HG02763 (cell line): ENCODE results near the gene SUSD5.
"Not testable (repeated sequence)": the region's sequence is repeated elsewhere in the genome, so short reads cannot be mapped to it uniquely, and the experiment has no call there.

Experiments
- ATAC-seq: cut with Tn5 transposase; IDR thresholded peaks from one replicate; pipeline ENCODE4 v1.9.1; 2021; ENCODE audit warnings: mild to moderate bottlenecking, moderate library complexity; ENCODE audit not compliant: unreplicated experiment

SUSD5 gene

DNA sequence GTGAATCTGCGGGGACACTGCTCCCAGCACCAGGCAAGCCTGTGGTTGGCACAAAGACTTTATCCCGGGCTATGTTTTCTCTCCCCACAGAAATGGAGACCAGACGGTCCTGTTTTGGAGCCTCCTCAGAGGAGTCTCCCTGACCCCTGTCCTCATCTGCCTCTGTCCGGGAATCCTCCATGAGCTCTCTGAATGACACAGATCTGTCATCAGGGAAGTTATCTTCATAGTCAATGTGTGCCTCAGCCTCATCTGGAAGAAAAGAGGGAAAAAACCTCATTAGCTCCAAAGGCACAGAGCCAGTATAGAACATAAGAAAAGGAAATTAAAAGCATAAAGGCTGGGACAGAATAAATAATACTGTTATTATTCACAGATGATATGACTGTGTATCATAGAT, 64.8 kb downstream of the SUSD5 start:
- no peak for ATAC-seq

DNA sequence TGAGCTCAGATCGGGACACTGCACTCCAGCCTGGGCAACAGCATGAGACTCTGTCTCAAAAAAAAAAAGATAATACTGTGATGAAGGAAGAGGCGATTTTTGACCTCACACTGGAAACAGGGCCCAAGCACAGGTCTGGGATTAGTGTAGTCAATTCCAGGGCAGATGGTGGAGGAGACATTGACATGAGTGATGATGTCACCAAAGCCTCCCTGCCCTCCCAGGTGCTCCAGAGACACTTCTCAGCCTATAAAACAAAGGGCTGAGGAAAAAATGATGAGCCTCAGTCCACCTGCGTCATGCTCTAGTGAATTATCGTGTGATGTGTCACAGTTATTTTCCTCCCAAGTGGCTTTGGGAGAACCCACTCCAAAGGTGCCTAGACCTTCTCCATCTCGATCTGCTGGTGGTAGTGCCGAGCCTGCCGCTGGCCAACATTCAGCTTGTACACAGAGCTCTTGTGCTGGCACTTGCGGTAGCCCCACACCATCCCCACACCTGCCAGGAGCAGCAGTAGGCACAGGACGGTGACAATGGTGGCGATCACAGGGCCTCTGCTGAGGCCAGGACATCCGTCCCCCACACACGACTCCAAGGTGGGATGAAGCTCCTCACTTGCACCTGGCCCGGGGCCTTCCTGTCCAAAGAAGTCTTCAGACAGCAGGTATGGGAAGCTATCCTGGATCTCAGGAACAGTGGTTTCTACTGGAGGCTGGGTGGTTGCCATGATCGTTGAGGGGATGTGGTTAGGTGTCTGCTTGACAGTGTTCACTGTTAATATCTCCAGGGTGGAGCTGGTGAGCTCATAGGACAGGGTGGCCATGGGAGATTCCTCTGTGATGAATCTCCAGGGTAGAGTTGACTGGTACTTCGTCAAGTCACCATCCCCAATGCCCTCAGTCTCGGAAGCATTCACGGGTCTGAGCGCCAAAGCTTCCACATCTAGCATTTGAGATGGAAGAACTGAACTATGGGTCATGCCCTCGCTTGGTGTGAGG, 65.9 kb downstream of the SUSD5 start:
- no peak for ATAC-seq

DNA sequence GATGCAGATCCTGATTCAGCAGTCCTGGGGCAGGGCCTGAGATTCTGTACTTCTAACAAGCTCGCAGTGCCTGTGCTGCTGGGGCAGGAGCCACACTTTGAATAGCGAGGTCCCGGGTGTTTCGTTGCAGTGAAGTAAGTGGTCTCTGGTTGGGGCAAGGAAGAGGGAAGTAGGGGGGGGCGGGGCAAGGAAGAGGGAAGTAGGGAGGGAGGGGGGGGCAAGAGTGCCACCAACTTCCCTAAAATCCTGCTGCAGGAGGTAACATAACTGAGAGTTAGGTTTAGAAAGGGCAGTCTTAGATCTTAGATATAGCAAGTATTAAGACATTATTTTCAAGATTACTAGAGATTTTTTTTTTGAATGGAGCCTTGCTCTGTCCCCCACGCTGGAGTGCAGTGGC, 69.3 kb downstream of the SUSD5 start:
- ATAC-seq = no peak

DNA sequence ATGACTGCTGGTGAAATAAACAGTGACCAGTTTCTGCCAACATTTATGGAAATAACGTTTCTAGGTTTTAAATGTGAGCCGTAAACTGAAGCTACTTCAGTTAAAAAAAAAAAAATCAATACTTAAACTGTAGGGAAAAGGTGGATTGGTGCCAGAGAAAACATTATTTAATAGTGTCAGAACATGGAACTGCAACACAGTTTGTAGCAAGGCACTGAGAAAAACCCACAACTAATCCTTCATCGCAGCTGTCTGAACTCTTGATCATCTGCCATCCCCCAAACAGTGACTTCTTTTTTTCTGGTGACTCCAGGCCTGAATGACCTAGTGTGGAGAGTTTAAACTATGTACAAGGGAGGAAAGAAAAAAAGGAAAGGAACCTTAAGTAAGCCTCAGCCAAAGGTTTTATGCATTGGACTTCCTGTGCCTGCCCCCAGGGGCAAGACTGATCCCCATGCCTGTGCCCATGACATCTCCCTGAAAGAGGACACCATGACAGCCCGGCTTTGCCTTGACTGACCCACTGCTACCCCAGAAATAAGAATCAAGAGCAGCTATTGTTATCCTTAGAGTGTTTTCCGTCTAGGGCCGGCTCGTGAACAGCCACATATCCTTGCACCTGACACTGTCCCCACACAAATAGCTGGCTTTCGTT, 71.7 kb downstream of the SUSD5 start:
- ATAC-seq = no peak

DNA sequence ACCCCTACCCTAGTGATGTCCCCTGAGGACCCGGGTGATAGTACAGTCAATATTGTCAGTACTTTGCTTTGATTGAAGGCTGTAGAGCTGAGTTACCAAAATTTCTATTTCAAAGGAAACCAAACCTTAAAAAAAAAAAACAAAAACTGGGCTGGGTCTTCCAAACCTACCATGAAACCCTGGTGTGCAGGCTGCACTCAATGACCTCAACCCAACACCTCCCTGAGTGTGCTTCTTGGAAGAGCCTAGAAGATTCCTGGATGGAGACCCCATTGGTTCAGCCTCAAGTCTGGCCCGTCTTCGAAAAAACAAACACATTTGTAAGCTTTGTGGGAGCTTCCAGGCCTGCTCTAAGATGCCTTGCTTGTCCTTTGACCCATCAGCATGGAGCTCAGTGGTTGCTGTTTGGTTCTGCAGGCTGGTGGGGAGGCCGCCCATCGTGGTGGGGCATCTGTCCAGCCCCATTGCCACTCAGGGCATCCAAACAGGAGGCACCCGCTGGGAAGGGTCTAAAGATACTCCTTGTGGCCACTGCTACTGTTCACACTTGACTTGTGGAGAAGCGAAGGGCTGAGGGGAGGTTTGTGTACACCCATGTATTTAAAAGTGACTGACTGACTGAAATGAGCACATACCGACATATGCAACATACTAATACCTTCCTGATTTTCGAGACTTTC, 72.6 kb downstream of the SUSD5 start:
- no peak for ATAC-seq

DNA sequence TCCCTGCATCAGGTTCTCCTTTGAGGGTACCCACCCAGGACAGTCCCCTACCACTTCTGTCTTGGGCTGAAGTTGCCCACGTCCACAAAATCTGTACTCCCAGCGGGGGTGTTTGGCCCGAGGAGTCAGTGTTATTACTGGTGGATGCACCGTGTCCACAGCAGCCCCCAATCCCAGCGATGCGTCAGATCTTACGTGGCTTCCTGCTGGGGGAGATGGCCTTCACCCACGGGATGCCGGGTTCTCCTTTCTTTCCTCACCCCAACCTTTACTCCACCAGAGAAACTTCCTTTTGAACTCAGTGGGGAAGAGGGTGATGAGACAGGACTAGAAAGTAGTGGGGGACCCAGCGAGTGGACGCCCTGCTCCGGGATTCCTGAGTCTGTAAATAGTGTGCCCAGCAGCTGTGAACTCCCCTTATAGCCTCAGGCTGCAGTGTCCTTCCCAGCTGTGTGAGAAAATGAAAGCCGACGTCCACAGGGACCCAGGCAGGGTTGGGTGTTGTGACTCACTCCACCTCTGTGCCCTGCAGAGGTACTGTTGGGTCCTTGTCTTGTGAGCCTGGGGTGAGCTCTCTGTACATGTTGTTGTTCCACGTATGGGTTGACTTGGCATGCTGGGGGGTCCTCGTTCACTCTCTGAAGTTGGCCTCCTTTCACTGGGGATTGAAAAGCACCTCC, 73.2 kb downstream of the SUSD5 start:
- no peak for ATAC-seq

DNA sequence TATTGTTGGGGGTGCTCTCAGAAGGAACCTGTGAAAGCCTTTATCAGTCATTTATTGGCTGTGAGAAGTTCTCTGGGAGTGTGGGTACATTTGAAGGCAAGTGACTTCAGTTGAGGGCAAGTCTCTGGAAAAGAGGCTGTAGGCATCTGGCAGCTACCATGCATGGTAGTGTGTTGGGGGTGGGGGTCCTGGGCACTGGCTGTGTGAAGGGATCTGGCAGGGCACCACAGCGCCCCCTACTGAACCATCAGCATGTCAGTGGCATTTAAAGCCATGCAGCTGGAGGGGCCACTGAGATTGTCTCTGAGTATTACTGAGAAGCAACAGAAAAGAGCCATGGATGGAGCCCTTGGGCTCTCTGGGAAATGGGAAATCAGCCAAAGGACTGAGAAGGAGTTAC, 74.2 kb downstream of the SUSD5 start:
- ATAC-seq = no peak

DNA sequence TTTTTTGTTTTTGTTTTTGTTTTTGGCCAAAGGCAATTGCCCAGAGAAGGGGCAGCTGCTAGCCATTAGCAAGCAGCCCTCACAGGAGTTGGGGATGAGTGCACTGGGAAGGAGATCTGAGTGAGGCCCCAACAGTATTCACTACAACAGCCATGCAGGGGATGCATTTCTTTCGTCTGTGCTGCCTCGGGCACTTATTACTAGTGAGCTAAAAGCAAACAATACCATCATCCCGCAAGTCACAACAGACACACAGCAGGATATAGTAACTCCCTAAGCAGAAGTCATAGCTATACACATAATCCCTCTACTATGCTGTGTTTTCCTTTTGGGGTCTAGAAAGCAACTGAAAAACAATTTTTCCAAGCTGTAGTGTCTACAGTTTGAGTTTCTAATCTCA, 77.6 kb downstream of the SUSD5 start:
- ATAC-seq = no peak

DNA sequence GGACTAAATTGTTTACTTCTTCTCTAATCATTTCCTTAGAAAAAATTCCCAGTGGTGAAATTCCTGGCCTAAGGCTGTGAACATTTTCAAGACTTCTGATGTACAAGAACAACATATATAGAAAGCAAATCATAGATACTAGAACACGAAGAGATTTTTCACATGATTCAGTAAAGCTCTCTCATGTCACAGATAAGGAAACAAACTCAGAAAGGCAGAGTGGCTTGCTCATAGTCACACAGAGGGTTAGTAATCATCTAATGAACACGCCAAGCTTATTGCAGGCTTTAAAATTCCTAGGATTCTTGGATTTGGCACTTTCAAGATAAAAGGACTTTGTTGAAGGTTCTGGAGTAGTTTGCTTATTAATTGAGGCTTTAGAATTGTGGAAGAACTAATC, 78.6 kb downstream of the SUSD5 start:
- ATAC-seq = no peak

DNA sequence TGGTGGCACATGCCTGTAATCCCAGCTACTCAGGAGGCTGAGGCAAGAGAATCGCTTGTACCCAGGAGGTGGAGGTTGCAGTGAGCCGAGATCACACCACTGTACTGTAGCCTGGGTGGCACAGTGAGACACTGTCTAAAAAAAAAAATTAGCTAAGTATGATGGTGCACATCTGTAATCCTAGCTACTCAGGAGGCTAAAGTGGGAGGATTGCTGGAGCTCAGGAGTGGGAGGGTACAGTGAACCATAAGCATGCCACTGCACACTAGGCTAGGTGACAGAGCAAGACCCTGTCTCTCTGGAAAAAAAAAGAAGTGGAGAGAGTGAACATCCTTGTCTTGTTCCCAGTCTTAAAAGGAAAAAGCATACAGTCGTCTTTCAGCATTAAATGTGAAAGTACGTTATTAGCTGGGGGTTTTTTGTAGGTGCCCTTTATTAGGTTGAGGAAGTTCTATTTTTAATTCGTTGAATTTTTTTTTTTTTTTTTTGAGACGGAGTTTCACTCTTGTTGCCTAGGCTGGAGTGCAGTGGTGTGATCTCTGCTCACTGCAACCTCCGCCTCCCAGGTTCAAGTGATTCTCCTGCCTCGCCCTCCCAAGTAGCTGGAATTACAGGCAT, 79.5 kb downstream of the SUSD5 start:
- not testable (repeated sequence) for ATAC-seq

DNA sequence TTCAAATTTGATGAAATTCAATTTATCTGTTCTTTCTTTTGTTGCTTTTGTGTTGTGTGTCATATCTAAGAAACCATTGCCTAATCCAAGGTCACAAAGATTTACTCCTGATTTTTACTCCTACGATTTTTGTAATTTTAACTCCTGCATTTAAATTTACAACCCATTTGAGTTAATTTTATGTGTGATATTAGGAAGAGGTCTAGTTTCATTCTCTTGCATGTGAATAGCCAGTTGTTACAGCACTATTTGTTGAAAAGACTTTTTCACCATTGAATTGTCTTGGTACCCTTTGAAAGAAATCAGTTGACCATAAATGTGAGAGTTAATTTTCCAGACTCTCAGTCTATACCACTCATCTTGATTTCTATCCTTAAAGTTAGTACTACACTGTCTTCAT, 80.9 kb downstream of the SUSD5 start:
- ATAC-seq = no peak

DNA sequence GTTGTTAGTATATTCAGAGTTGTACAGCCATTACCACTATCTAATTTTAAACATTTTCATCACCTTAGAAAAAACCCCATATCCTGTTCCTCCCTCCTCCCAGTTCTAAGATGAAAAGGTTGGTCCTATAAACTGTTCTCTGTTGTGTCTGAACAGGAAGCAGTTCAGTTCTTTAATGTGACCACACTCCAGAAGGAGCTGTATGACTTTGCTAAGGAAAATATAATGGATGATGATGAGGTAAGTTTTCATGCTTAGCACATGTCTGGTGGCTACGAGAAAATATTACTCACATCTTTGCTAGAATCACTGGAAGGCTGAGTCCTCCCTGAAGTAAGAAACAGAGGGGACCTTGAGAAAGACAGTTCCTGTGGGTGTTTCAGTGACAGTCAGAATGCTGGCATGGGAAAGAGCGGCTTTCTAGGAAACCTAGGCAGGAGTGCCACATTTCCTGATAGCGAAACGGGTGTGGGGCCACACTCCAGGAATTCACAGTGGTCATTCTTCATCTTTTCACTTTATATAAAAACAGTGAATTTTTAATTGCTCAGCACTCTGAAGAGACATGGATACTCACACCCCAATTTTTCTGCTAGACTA, 84.5 kb downstream of the SUSD5 start:
- no peak for ATAC-seq

DNA sequence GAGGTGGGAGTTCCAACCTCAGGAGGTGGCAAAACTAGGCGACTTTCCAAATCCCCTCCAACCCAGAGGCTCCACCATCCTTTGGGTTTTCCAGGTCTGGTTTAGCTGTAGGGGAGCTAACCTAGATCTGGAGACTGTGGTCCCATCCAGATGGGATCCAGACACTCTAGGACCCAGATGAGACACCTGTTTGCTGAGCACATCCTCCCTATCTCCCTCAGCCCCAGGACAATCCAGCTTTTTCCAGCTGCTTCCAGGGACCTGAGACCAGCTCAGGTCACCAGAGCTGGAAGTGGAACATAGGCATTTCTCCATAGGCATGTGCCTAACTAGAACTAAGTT, 86.6 kb downstream of the SUSD5 start:
- no peak for ATAC-seq

DNA sequence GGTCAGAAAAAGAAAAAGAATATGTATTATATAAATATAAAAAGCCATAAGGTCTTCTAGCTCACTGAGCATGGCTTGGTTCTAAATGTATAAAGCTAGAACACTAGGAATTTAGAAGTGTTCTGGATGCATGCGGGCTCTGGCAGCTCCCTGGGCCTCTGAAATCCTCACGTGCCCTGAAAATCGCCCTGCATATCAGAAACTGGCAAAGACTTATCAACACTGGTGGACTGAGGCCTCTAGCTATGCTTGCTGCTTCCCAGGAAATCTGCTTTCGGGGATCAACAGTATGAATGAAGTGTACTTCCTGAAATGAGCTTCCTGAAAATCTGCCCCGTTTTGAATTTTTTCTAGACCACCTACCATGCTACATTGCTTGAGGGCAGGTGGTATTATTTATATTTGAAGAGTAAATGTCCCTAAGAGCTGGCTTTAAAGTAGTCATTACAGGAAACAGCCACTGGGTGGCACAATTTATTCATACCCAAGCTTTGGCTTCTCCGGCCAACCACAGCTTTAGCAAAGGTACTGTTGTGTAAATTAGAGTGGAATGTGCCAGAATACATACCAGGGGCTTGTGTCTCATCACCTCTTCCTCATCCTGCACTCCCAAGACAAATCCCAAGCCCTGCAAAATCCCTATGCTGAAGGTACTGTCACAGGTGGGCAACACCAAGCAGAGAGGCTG, 87.1 kb downstream of the SUSD5 start:
- ATAC-seq = no peak

DNA sequence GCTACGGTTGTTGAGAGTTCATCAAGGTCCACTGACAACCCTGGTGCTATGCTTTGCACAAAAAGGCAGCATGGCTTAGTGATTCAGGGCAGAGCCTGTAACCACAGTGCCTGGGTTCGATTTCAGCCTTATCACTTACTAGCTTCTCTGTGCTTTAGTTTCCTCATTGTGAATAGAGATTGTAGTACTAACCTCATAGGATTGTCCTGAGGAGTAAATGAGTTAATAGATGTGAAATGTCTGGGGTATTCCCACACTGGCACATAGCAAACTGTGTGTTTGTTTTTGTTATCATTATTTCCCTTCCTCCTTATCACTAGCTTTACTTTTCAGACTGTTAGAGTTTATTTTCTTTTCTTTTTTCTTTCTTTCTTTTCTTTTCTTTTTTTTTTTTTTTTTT, 88.5 kb downstream of the SUSD5 start:
- ATAC-seq = no peak

DNA sequence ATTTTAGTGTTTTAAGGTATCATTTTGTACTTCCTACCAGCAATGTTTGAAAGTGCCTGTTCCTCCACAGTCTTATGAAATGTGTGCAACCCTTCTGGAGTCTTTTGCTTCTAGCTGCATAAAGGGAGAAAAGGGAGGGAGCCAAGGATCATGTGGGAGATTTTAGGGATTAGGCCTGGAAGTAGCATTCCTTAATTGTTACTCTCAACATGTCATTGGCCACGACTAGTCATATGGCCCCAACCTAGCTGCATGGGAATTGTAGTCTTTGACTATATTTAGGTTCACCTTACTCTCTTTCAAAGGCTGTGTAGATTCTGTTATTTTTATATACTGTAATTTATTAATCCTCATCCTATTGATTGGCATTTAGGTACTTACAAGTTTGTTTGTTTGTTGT, 89.9 kb downstream of the SUSD5 start:
- ATAC-seq = no peak

DNA sequence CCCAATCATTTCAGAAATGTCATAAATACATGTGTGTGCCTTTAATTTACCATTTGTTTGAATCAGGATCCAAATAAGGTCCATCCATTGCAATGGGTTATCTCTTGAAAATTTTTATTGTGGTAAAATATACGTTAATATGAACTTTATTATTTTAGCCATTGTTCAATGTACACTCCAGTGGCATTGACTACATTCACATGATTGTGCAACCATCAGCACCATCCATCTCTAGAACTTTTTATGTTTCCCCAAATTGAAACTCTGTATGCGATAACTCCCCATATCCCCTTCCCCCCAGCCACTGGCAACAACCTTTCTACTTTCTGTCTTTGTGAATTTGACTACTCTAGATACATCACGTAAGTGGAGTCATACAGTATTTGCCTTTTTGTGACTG, 92.8 kb downstream of the SUSD5 start:
- ATAC-seq = no peak

DNA sequence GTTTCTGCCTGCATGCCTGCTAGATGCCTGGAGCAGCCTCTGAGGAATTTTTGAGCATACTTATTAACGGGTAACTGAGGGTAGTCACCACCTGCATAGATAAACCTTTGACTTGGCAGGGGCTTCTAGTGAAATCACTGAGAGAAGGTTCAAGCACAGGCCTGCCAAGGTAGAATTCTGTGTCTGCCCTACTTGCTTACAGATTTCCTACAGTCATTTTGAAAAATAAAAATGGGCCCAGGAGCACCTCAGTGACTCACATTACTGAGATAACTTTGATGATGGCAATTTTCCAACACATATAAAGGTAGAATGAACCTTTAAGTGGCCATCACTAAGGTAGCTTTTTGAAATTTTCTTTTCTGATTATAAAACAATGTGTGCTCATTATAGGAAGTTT, 94.0 kb downstream of the SUSD5 start:
- ATAC-seq = no peak

DNA sequence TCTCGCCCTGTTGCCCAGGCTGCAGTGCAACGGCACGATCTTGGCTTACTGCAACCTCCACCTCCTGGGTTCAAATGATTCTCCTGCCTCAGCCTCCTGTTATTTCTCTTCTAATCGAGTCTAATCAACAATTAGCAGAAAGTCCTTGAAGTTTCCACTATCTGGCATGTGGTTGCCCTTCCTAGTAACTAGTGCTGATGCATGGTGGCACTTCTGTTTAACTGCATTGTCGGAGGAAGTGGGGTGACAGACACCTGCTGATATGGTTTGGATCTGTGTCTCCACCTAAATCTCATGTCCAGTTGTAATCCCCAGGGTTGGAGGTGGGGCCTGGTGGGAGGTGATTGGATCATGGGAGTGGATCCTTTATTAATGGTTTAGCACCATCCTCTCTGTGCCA, 95.6 kb downstream of the SUSD5 start:
- ATAC-seq = no peak

DNA sequence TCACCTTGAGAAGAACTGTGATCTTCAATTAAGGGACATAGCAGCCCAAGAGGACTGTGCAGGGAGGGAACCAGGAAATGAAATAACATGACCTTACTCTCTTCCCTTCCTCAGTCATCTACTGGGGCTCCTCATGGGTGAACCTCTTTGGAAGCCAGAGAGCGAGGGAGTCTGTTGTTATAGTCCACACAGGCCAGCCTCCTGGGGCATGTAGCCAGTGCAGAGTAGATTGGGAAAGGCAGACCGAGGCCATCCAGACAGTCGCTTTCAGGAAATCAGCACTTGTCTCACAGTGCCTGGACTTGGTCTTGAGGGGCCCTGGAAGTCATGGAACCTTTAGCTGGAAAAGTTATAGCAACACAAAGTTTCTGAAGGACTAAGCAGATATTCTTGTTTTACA, 98.7 kb downstream of the SUSD5 start:
- no peak for ATAC-seq
